HL-60 (cell line): Measurements from ENCODE around the gene PACSIN1.

Source experiments
- DNase-seq, 2 experiments: peaks; one replicate each; pipeline ENCODE4 v3.0.0-alpha.2; 2010 to 2020; ENCODE audit warnings: low read depth in 1 of 2, low spot score in 1 of 2
- H3K27ac ChIP-seq: fragments of 250-450 bp; sonication (Bioruptor Pico); replicated peaks from 2 replicates; pipeline ENCODE4 v1.5.1; 2020; ENCODE audit warnings: mild to moderate bottlenecking, moderate library complexity
- H3K27me3 ChIP-seq: fragments of 250-450 bp; sonication (Bioruptor Pico); 2 replicates; pipeline ENCODE4 v1.5.1; 2021; ENCODE audit warnings: mild to moderate bottlenecking, moderate library complexity; ENCODE audit not compliant: insufficient read depth, poor library complexity, severe bottlenecking
- H3K4me3 ChIP-seq: replicated peaks from 2 replicates; pipeline ENCODE4 v1.5.1; 2011; ENCODE audit warnings: mild to moderate bottlenecking, control low read depth, low read length; ENCODE audit not compliant: insufficient read depth
- CTCF ChIP-seq: IDR thresholded peaks from one replicate; pipeline ENCODE4 v1.5.1; 2011; ENCODE audit warnings: low read length, control low read depth, inconsistent platforms; ENCODE audit not compliant: insufficient read depth
- GABPA ChIP-seq: IDR thresholded peaks from 2 replicates; pipeline ENCODE4 v1.6.1; 2012; ENCODE audit warnings: low read depth
- POLR2AphosphoS5 ChIP-seq: IDR thresholded peaks from 2 replicates; pipeline ENCODE4 v1.6.1; 2012; ENCODE audit warnings: low read depth
- REST ChIP-seq: IDR thresholded peaks from 2 replicates; pipeline ENCODE4 v1.6.1; 2012; ENCODE audit warnings: low read depth; ENCODE audit not compliant: insufficient replicate concordance
- SPI1 ChIP-seq: IDR thresholded peaks from 2 replicates; pipeline ENCODE4 v1.6.1; 2012; ENCODE audit warnings: low read depth, mild to moderate bottlenecking, borderline replicate concordance

Gene PACSIN1

GRCh38 chr6:34484391-34484790, 18.5 kb downstream of the PACSIN1 start:
- TF ChIP-seq POLR2AphosphoS5 (no peak), REST (no peak), GABPA (no peak), CTCF (no peak), SPI1 (no peak)
- Histone ChIP-seq H3K27me3 (no peaks in the 10 kb centered on the region), H3K27ac (no peak overlapping the region), H3K4me3 (no peak overlapping the region)
- no peak for DNase-seq

GRCh38 chr6:34484899-34485298, 19.0 kb downstream of the PACSIN1 start:
- TF ChIP-seq POLR2AphosphoS5 (no peak), GABPA (no peak), REST (no peak), CTCF (no peak), SPI1 (no peak)
- peak; percentile 27 to 39 for DNase-seq
- H3K27me3 ChIP-seq: no peaks in the 10 kb centered on the region

GRCh38 chr6:34485321-34486060, 19.6 kb downstream of the PACSIN1 start:
- TF ChIP-seq POLR2AphosphoS5 (no peak), CTCF (no peak), SPI1 (no peak), GABPA (no peak), REST (no peak)
- DNase-seq: no peak
- H3K4me3 ChIP-seq: no peak overlapping the region

More at GRCh38 chr6:34484899-34485298, 19.0 kb downstream of the PACSIN1 start:
- Histone ChIP-seq H3K4me3 (no peak overlapping the region), H3K27ac (no peak overlapping the region)

More at GRCh38 chr6:34485321-34486060, 19.6 kb downstream of the PACSIN1 start:
- H3K27me3 ChIP-seq: no peaks in the 10 kb centered on the region
- no peak overlapping the region for H3K27ac ChIP-seq
